Measurements from ENCODE around the gene PALD1.

DNA sequence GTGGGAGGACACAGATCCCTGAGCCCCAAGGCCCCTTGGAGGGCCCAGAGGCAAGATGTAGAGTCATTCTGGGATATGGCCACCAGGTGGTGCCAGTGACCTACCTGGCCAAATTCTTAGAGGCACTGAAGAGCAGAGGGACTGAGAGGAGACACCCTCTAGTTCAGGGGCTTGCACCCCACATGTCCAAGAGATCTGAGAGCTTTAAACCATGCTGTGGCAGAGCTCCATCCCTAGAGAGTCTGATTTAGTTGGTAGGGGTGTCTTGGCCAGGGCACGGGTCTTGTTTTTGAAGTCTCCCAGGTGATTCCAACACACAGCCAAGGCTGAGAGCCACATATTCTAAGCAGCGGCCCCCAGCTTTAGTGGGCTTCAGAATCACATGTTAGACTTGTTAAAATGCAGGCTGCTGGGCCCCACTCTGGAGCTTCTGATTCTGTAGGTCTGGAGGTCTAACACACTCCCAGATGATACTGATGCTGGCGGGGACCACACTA lies 71.4 kb downstream of the PALD1 start:
- TF ChIP-seq POLR2A (IDR thresholded peaks at IDR 0.05; ENCODE audit: low read length) (no peak), GATA1 (IDR thresholded peaks at IDR 0.05; ENCODE audit: low read depth, low read length) (no peak)

Measured in erythroblast (primary cell).